Activated naive CD8-positive, alpha-beta T cell treated with anti-CD3 and anti-CD28 coated beads, Interleukin-2, amount 10 ng/mL, durations not matched to agents 7 days and 5 days (primary cell): ENCODE results near the gene COL23A1. TPM values are rescaled to one million over a fixed set of nuclear protein-coding genes. Genes with fewer than 3 reads are reported as not detected.

ENCODE experiments used
- ATAC-seq: fragments of 150-1000 bp; cut with Tn5 transposase; one replicate; pipeline ENCODE4 v1.10.0; 2021; ENCODE audit warnings: low read depth, moderate library complexity
- POLR2A ChIA-PET: fragments of 350-600 bp; sonication (Branson Sonifier 250); formaldehyde crosslinking; loops from one replicate; lab custom pipeline; 2021; ENCODE audit warnings: antibody characterized with exemption; lab: Charles Lee
- DNase-seq: peaks from one replicate; pipeline ENCODE4 v3.0.0; 2021
- H3K27ac Mint-ChIP-seq: one replicate; pipeline ENCODE4 v1.8.0; 2022; ENCODE audit warnings: mild to moderate bottlenecking, mixed read lengths
- H3K27me3 Mint-ChIP-seq: one replicate; pipeline ENCODE4 v1.8.0; 2022; ENCODE audit warnings: mild to moderate bottlenecking, moderate library complexity, mixed read lengths
- H3K36me3 Mint-ChIP-seq: one replicate; pipeline ENCODE4 v1.8.0; 2021; ENCODE audit warnings: mild to moderate bottlenecking, mixed read lengths
- H3K4me1 Mint-ChIP-seq: one replicate; pipeline ENCODE4 v1.8.0; 2021; ENCODE audit warnings: mixed read lengths
- H3K4me3 Mint-ChIP-seq: one replicate; pipeline ENCODE4 v1.8.0; 2022; ENCODE audit warnings: mild to moderate bottlenecking, moderate library complexity, mixed read lengths
- H3K9me3 Mint-ChIP-seq: one replicate; pipeline ENCODE4 v1.8.0; 2021; ENCODE audit warnings: mixed read lengths
- total RNA-seq, 2 experiments: library from RNA; stranded (reverse); gene quantifications; one replicate each; pipeline ENCODE4 v1.2.3, GENCODE V29; 2021

COL23A1 gene
- total RNA-seq, 2 experiments from 2014 or later: 0.60 to 0.83 TPM

- Mint-ChIP-seq H3K4me1 (no peaks in the 10 kb centered on the region), H3K36me3 (no peaks in the 10 kb centered on the region), H3K27me3 (peaks cover 4% of the 10 kb centered on the region), H3K4me3 (no peak overlapping the region), H3K27ac (no peak overlapping the region), H3K9me3 (no peaks in the 10 kb centered on the region)
- POLR2A ChIA-PET: no interaction called here
- DNase-seq (no peak), ATAC-seq (no peak)
Measured at GRCh38 chr5:178434851-178435250, 155.3 kb downstream of the COL23A1 start.

- no peaks in the 10 kb centered on the region for H3K9me3 Mint-ChIP-seq
- POLR2A ChIA-PET: no interaction called here
- no peaks in the 10 kb centered on the region for H3K36me3 Mint-ChIP-seq
- no peak overlapping the region for H3K4me3 Mint-ChIP-seq
- no peaks in the 10 kb centered on the region for H3K4me1 Mint-ChIP-seq
- H3K27me3 Mint-ChIP-seq: peaks cover under 1% of the 10 kb centered on the region
- ATAC-seq: no peak
- H3K27ac Mint-ChIP-seq: no peak overlapping the region
- DNase-seq: no peak
Measured at GRCh38 chr5:178434016-178434761, 156.0 kb downstream of the COL23A1 start.

DNA sequence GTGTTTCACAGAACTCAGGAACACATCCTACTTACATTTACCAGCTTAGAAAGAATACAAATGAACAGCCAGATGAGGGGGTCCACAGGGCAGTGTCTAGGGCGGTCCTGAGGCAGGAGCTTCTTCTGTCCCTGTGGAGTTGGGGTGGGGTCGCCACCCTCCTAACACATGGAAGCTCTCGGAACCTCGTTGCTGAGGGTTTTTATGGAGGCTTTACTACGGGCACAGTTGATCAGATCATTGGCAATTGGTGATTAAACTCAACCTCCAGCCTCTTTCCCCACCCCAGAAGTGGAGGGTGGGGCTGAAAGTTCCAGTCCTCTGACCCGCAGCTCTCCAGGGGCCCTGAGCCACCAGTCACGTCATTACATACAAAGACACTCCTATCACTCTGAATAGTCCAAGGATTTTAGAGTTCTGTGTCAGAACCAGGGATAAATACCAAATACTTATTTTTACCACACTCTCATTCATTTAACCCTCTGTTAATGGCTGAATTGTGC is 156.9 kb downstream of the COL23A1 start:
- no peaks in the 10 kb centered on the region for H3K27me3 Mint-ChIP-seq
- ATAC-seq (no peak), DNase-seq (no peak)
- no peaks in the 10 kb centered on the region for H3K36me3 Mint-ChIP-seq
- no peak overlapping the region for H3K27ac Mint-ChIP-seq
- H3K4me3 Mint-ChIP-seq: no peak overlapping the region
- H3K9me3 Mint-ChIP-seq: no peaks in the 10 kb centered on the region
- POLR2A ChIA-PET: no interaction called here
- no peaks in the 10 kb centered on the region for H3K4me1 Mint-ChIP-seq

DNA sequence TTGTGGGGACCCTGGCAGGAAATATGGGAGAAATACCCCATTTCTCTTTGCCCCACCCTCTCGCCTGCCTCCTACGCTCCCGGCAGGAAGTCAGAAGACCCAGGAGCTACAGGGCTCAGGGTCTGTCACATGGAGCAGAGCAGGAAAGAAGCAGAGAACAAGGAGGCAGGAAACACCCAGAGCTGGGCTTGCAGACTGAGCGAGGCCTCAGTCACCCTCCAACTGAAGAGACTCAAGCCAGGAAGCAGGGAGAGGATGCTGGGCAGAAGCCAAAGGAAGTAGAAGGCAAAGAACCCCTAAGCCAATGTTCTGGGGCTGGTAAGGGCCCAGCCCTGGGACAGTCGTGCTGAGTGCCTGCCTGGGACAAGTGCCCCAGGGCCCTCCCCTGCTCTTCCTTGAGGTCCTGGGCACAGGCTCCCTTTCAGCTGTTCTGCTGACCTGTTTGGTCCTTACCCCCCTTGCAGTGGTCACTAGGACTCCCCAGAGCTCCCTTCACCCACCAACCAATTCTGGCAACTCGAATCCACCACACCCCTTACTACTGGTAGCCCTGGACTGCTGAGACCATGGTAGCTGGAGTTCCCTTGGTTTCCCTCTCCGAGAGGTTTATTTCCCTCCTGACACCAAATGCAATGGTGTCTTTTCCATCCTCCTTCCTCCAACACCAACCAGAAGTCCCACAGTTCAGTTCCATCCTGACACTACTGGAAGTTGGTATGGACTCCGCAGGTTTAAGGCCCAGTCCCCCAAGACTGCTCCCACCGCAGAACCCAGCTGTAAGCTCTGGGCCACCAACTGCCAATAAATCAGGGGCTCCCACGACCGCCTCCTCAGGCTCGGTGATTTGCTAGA is 157.5 kb downstream of the COL23A1 start:
- POLR2A ChIA-PET: no interaction called here
- H3K27me3 Mint-ChIP-seq: no peaks in the 10 kb centered on the region
- ATAC-seq (no peak), DNase-seq (no peak)
- H3K4me3 Mint-ChIP-seq: no peak overlapping the region
- H3K9me3 Mint-ChIP-seq: no peaks in the 10 kb centered on the region
- H3K4me1 Mint-ChIP-seq: no peaks in the 10 kb centered on the region
- H3K36me3 Mint-ChIP-seq: no peaks in the 10 kb centered on the region
- H3K27ac Mint-ChIP-seq: no peak overlapping the region

DNA sequence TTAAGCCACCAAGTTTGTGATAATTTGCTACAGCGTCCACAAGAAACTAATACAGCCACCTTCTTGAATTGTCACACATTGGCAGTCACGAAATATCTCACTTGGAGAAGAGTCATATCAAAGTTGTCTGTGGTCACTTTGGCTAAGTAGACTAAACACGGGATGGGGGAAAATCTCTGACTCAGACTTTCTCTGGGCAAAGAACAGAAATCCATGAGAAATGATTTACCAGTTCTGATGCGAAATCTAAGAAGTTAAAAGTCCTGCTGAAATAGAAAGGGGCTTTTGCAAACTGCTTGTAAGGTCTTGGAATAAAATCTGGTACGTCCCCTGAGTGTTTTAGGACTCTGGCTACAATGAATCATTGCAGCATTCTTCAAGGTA is 158.4 kb downstream of the COL23A1 start:
- ATAC-seq (no peak), DNase-seq (no peak)
- Mint-ChIP-seq H3K4me3 (no peak overlapping the region), H3K27me3 (no peaks in the 10 kb centered on the region), H3K36me3 (no peaks in the 10 kb centered on the region), H3K27ac (no peak overlapping the region), H3K4me1 (no peaks in the 10 kb centered on the region), H3K9me3 (no peaks in the 10 kb centered on the region)
- POLR2A ChIA-PET: no interaction called here

- Mint-ChIP-seq H3K27me3 (no peaks in the 10 kb centered on the region), H3K36me3 (no peaks in the 10 kb centered on the region), H3K4me3 (no peak overlapping the region), H3K9me3 (no peaks in the 10 kb centered on the region), H3K4me1 (no peaks in the 10 kb centered on the region), H3K27ac (no peak overlapping the region)
- no peak for ATAC-seq
- POLR2A ChIA-PET: no interaction called here
- no peak for DNase-seq
Measured at GRCh38 chr5:178431063-178431781, 159.0 kb downstream of the COL23A1 start.

DNA sequence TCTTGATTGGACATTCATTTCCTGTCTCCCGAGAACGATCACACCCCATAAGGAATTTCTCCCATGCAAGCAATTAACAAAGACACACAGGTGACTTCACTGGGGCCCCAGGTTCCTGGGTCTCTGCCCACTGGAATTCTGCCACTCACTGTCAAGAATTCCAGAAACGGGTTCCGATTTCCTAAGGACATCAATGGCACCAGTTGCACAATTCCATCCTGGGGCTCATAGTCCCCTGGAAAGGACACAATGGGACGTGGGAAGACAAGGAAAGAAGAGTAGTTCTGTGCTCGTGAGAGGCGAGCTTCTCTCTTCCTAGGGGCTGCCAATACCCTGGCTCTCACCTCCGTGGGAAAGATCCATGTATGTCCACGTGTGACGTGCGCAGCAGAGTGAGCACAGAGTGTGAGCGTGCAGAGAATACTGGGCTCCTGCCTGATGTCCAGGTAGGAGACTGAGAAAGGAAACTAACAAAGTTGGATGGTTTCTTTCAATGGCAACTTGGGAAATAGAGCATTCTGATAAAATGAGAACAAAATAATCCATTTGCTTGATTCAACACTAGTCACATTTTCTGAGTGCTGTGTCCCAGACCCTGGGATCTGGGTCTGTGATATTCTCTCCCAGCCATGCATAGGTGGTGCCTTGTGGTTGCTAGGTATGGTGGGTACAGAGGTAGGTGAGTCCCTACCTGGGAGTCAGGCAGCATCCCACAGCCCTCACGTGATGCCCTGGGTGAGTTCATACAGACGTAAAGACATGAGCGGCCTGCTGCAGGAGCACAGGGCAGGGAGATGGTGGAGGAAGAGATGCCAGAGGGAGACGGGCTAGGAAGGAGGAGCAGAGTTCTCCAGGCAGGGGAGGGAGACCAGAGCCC is 159.8 kb downstream of the COL23A1 start:
- Mint-ChIP-seq H3K4me1 (no peaks in the 10 kb centered on the region), H3K27me3 (no peaks in the 10 kb centered on the region), H3K27ac (no peak overlapping the region), H3K36me3 (no peaks in the 10 kb centered on the region), H3K4me3 (no peak overlapping the region), H3K9me3 (no peaks in the 10 kb centered on the region)
- DNase-seq: no peak
- ATAC-seq: no peak
- POLR2A ChIA-PET: no interaction called here

DNA sequence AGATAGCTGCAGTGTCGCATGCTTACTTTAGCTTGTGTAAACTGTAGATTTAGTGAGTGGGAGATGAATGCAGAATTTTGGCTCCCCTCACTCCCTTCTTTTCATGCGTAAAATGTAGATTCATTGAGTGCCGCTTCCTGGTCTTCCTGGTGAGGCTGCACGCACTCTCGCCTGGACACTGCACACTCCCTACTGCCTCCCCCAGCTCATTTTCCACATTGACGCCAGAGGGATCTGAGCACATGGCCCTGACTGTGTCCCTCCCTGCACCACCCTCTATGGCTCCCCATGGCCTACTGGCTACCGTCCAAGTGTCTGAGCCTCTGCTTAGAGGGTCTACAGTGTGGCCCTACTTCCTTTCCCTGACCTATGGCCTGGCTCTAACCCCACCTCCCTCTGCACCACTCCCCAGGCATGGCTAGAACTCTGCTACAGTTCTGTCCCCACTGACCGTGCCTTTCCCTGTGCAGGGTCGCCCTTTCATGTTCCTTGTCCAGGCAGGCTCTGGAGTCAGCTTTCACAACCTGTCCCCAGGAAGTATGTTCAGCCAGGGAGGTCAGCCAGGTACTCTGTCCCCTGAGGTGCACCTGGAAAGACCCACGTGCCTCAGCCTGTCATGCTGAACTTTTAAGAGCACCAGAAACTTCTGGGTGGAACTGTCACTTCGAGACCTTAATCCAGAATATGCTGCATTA is 160.6 kb downstream of the COL23A1 start:
- Mint-ChIP-seq H3K9me3 (no peaks in the 10 kb centered on the region), H3K27me3 (no peaks in the 10 kb centered on the region), H3K27ac (no peak overlapping the region), H3K4me1 (no peaks in the 10 kb centered on the region), H3K4me3 (no peak overlapping the region), H3K36me3 (no peaks in the 10 kb centered on the region)
- no peak for DNase-seq
- POLR2A ChIA-PET: no interaction called here
- no peak for ATAC-seq

GRCh38 chr5:178429156-178429468 is 161.1 kb downstream of the COL23A1 start:
- no peak for DNase-seq
- Mint-ChIP-seq H3K27me3 (no peaks in the 10 kb centered on the region), H3K4me1 (no peaks in the 10 kb centered on the region), H3K36me3 (no peaks in the 10 kb centered on the region), H3K27ac (no peak overlapping the region), H3K9me3 (no peaks in the 10 kb centered on the region), H3K4me3 (no peak overlapping the region)
- POLR2A ChIA-PET: no interaction called here
- no peak for ATAC-seq

DNA sequence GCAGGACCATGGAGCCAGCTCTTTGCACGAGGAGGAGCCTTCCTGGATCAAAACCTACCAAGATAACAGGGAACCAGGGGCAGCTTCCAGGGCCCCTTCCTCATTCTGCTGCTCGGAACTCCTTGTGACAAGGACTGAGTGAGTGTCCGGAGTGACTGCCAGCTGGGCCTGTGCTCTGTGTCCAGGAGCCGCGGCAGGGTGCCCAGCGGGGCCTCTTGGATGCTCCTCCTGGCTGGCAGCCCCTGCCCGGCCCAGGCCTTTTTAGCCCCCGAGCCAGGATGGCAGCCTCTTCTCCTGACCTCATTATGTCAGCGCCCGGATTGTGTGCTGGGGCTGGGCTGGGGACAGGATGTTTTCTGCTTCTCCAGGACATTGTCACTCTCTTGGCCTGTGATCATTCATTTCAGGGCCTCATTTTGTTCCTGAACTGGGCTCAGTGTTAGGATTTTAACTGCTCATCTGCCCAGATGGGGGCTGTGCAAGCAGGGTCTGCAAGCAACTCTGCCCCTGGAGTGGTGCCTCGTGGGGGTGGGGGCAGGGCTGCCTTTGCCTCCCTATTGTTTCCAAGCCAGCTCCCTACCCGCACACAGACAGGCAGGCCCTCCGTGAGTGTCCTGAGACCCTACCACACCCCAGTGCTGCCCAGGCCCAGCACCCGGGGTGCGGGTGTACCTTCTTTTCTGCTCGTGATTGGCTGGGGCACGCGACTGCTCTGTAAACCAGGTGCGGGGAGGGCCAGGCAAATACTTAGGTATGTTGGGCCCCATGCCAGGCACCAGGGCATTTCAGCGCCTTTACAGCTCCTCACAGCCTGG is 161.6 kb downstream of the COL23A1 start:
- ATAC-seq (no peak), DNase-seq (no peak)
- Mint-ChIP-seq H3K27ac (no peak overlapping the region), H3K9me3 (no peaks in the 10 kb centered on the region), H3K4me3 (no peak overlapping the region), H3K36me3 (no peaks in the 10 kb centered on the region), H3K4me1 (no peaks in the 10 kb centered on the region), H3K27me3 (no peaks in the 10 kb centered on the region)
- POLR2A ChIA-PET: no interaction called here

DNA sequence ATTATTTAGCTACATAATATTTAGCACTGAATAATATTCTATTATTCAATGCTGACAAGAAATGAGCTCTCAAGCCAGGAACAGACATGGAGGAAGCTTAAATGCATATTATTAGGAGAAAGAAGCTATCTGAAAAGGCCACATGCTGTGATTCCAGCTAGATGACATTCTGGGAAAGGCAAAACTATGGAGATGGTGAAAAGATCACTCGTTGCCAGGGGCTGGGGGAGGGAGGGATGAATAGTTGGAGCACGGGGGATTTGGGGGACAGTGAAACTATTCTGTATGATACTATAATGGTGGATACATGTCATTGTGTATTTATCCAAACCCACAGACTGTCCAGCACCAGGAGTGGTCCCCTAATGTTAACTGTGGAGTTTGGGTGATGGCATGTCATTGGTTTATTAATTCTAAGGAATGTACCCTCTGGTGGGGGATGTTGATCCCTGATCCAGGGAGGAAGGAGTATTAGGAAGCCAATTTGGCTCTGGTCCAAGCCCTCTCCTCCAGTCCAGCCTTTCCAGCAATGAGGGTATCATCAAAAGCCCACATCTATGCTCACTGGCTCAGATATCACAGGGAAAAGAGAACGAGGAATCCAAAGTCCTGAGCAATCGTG is 162.5 kb downstream of the COL23A1 start:
- Mint-ChIP-seq H3K27ac (no peak overlapping the region), H3K4me3 (no peak overlapping the region), H3K9me3 (no peaks in the 10 kb centered on the region), H3K4me1 (no peaks in the 10 kb centered on the region), H3K27me3 (no peaks in the 10 kb centered on the region), H3K36me3 (no peaks in the 10 kb centered on the region)
- DNase-seq: no peak
- POLR2A ChIA-PET: no interaction called here
- ATAC-seq: no peak
